Thyroid gland (tissue), 4 donors: ENCODE results near the gene FOXRED1. TPM values are rescaled to one million over a fixed set of nuclear protein-coding genes. Genes with fewer than 3 reads are reported as not detected.

Source experiments
- DNase-seq, 2 donors: peaks; one replicate each; pipeline ENCODE4 v3.0.0-alpha.2; 2019
- H3K27ac ChIP-seq, 3 donors: fragments of 200-600 bp; sonication (generic); 1 replicate in 2 of 3; 2 replicates in 1 of 3; pipeline ENCODE4 v1.5.1; 2016 to 2019; ENCODE audit warnings: mild to moderate bottlenecking in 1 of 3, moderate library complexity in 1 of 3
- H3K27me3 ChIP-seq: fragments of 200-600 bp; sonication (generic); one replicate; pipeline ENCODE4 v1.5.1; 2019
- H3K36me3 ChIP-seq, 2 donors: fragments of 200-600 bp; sonication (generic); one replicate each; pipeline ENCODE4 v1.5.1; 2016 to 2019
- H3K4me1 ChIP-seq, 2 donors: fragments of 200-600 bp; sonication (generic); one replicate each; pipeline ENCODE4 v1.5.1; 2017 to 2019
- H3K4me3 ChIP-seq, 3 donors: fragments of 200-600 bp; sonication (generic); replicated peaks in 1 of 3; 1 replicate in 2 of 3; 2 replicates in 1 of 3; pipeline ENCODE4 v1.5.1; 2016; ENCODE audit warnings: mild to moderate bottlenecking in 1 of 3
- H3K9me3 ChIP-seq: fragments of 200-600 bp; sonication (generic); one replicate; pipeline ENCODE4 v1.5.1; 2017
- POLR2A ChIP-seq, 2 donors: fragments of 450-650 bp; IDR thresholded peaks; one replicate each; pipeline ENCODE4 v1.6.1; 2017; ENCODE audit warnings: antibody characterized with exemption in 2 of 2, mild to moderate bottlenecking in 2 of 2, moderate library complexity in 1 of 2
- WGBS, 2 donors: methylation state at CpG; one replicate each; pipeline ENCODE4 v1.1.5; 2017; 5-methylcytosine and 5-hydroxymethylcytosine counted together
- intact Hi-C: fragments of 100-400 bp; cut with DNase I; formaldehyde crosslinking; loops from one replicate; pipeline ENCODE4 v1.15.1; 2023
- total RNA-seq, 4 donors: library from RNA; depleted of rRNA; stranded (reverse); fragments of >200 nt; gene quantifications; one replicate each; pipeline ENCODE4 v1.2.3, GENCODE V29; 2016
- TF ChIP-seq, protein P1 (sequence below), 6 experiments: fragments of 200-600 bp in 3 of 6; fragments of 450-650 bp in 3 of 6; sonication (generic) in 3 of 6; IDR thresholded peaks; one replicate each; pipeline ENCODE4 v1.5.1; 2016 to 2019; ENCODE audit warnings: antibody characterized with exemption in 6 of 6, mild to moderate bottlenecking in 2 of 6, inconsistent platforms in 1 of 6, moderate library complexity in 1 of 6

Gene FOXRED1
- total RNA-seq, 4 donors from 2014 or later: 13.3 to 25.8 (median 20.2) TPM

DNA sequence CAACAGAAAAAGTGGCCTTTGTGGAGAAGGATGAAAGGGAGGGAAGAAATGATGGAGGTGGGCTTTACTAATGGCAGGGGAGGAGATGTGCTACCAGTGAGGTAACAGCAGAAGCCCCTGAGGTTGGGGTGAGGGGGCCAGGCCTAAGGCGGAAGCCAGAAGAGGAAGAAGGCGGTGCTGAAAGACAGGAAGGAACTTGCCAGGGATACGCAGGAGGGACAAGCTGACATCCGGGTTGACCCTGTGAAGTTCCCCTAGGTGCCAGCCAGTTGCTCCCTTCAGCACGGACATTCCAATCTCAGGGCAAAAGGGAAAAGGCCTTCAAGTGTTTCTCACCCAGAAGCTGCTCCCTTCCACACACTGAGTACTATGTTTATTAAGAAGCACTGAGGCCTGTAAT is 11.6 kb downstream of the FOXRED1 start:
- Histone ChIP-seq H3K27me3 (no peaks in the 10 kb centered on the region), H3K4me1 (peaks cover 5 to 10% of the 10 kb centered on the region in 2 donors), H3K9me3 (no peaks in the 10 kb centered on the region), H3K4me3 (no peak overlapping the region), H3K27ac (no peak overlapping the region), H3K36me3 (no peaks in the 10 kb centered on the region)
- intact Hi-C loops: no loop called here
- 72 to 79% methylated on average over 5 of the region's 5 CpGs for WGBS, 2 donors
- no peak for DNase-seq
- no peak for TF ChIP-seq POLR2A (IDR thresholded peaks at IDR 0.05)
- TF ChIP-seq, protein P1, sequence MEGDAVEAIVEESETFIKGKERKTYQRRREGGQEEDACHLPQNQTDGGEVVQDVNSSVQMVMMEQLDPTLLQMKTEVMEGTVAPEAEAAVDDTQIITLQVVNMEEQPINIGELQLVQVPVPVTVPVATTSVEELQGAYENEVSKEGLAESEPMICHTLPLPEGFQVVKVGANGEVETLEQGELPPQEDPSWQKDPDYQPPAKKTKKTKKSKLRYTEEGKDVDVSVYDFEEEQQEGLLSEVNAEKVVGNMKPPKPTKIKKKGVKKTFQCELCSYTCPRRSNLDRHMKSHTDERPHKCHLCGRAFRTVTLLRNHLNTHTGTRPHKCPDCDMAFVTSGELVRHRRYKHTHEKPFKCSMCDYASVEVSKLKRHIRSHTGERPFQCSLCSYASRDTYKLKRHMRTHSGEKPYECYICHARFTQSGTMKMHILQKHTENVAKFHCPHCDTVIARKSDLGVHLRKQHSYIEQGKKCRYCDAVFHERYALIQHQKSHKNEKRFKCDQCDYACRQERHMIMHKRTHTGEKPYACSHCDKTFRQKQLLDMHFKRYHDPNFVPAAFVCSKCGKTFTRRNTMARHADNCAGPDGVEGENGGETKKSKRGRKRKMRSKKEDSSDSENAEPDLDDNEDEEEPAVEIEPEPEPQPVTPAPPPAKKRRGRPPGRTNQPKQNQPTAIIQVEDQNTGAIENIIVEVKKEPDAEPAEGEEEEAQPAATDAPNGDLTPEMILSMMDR (IDR thresholded peaks at IDR 0.05): no peak

DNA sequence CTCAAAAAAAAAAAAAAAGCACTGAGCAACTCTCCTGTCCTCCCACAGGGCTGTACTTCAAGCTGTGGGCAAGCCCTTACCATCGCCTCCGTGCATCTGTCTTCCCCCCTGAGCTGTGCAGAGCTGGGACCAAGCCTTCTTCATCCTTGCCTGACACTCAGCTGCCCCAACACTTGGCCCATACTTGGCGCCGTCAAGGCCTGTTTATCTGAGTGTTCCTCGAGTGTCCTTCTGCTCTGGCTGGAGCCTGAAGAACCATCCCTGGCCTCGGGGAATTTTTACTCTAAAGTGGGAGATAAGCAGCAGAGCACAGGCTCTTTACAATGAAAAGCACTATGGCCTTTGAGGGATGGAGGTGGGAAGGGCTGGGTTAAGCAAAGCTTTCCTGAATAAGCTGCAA is 12.3 kb downstream of the FOXRED1 start:
- Histone ChIP-seq H3K27ac (no peak overlapping the region), H3K4me1 (peaks cover 5 to 10% of the 10 kb centered on the region in 2 donors), H3K27me3 (no peaks in the 10 kb centered on the region), H3K36me3 (no peaks in the 10 kb centered on the region), H3K4me3 (no peak overlapping the region), H3K9me3 (no peaks in the 10 kb centered on the region)
- WGBS, 2 donors: 54 to 66% methylated on average over 6 of the region's 6 CpGs
- intact Hi-C loops: no loop called here
- no peak for TF ChIP-seq POLR2A (IDR thresholded peaks at IDR 0.05)
- TF ChIP-seq, protein P1 (IDR thresholded peaks at IDR 0.05): no peak
- DNase-seq: peak; percentile 31 to 47

DNA sequence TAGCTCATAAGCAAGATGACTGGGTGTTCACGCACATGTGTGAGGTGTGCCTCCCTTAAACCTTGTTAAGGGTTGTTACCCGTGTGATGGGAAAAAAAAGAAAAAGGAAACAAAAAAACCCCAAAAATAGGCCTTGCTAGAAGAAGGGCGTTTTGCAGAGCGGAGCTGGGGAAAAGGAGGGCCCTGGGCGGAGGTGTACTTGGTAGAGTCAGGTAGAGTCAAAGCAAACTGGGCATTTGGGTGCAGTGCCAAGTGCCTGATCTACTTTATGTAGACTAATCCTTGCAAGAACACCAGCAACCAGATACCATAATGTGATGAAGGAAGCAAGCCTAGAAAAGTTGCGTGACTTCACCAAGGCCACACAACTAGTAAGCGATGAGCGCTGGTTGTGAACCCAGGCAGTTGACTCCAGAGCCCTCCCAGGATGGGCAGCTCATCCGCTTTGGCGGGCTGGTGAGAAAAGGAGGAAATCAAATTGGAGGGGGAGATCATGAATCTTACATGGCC is 12.8 kb downstream of the FOXRED1 start:
- no peaks in the 10 kb centered on the region for H3K27me3 ChIP-seq
- WGBS, 2 donors: 86 to 92% methylated on average over 10 of the region's 10 CpGs
- intact Hi-C loops: no loop called here
- H3K27ac ChIP-seq: peak overlapping the region in 1 of 3 donors; percentile 77
- H3K4me1 ChIP-seq: peaks cover 5 to 10% of the 10 kb centered on the region in 2 donors
- H3K36me3 ChIP-seq: no peaks in the 10 kb centered on the region
- TF ChIP-seq, protein P1 (IDR thresholded peaks at IDR 0.05): no peak
- no peak for TF ChIP-seq POLR2A (IDR thresholded peaks at IDR 0.05)
- H3K4me3 ChIP-seq: peak overlapping the region in 1 of 3 donors; percentile 72
- no peak for DNase-seq
- H3K9me3 ChIP-seq: no peaks in the 10 kb centered on the region

DNA sequence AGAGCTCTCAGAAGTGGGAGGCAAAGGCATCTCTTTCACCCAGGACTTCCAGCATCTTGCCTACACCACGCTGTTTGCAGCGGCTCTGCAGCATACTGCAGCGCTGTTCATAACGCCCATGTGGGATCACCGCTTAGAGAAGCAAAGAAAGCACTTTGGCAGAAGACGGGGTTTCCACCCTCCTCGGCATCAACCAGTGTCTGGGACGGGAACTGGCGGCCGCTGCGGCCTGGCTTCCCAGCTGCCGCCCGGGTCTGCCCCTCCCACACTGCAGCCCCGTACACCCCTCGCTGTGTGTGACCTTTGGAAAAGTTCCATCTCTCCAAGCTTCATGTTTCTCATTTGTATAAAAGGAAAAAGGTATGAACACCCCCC is 13.4 kb downstream of the FOXRED1 start:
- Histone ChIP-seq H3K4me3 (peak overlapping the region; percentile 37 to 79 (median 72)), H3K4me1 (peaks cover 5 to 10% of the 10 kb centered on the region in 2 donors), H3K27ac (peak overlapping the region; percentile 72 to 90 (median 77)), H3K27me3 (no peaks in the 10 kb centered on the region), H3K9me3 (no peaks in the 10 kb centered on the region), H3K36me3 (no peaks in the 10 kb centered on the region)
- peak; percentile 40 to 44 for DNase-seq
- TF ChIP-seq, protein P1 (IDR thresholded peaks at IDR 0.05): no peak
- no peak for TF ChIP-seq POLR2A (IDR thresholded peaks at IDR 0.05)
- intact Hi-C loops: no loop called here
- 2 to 9% methylated on average over 15 of the region's 15 CpGs for WGBS, 2 donors

DNA sequence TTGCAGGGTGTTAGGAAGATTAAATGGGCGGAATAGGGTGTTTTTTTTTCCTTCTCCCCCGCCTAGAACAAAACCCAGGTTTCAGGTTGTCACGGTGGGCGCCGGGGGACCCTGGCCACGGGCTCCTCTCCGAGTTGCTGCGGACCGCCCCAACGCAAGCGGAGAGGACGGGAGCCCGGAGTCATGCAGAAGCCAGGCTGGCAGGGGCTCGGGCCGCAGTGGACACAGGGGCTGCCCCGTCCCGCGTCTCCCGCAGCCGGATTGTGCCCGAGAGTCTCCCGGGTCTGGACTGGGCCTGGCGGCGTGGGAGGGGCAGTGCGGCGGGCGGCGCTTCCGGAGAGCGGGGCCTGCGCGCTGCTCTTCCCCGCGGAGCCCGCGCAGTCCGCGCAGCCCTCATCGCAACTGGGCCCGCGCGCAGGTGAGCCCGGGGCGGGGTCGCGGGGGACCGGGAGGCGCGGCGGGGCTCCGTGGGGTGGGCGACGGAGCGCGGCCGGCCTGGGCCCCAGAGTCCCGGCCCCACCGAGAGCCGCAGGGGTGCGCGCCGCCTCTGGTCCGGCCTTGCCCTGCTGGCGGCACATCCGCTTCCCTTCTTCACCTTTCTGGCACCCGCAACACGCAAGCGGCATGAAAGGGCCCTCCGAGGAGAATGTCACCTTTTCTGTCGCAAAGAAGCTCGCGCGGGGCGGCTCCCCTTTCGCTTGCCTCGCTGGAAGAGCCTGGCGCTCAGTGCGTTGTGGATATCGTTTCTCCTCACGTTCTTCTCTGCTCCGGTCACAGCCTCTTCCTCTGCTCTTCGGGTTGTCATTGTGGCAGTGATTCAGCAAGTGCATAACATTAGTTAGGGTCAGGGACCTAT is 14.0 kb downstream of the FOXRED1 start, which contains the start of gene TIRAP:
Gene TIRAP, plus strand, starts transcription at position 358 of the 856 bp plus-strand sequence. CDS start 7,802 bp downstream, outside the sequence.
- TF ChIP-seq, protein P1 (IDR thresholded peaks at IDR 0.05): peak in 3 of 6 experiments; percentile 9 to 29 (median 23)
- TF ChIP-seq POLR2A (IDR thresholded peaks at IDR 0.05): peak in 1 of 2 donors; percentile 77
- 0 to 2% methylated on average over 30 to 31 of the region's 82 CpGs for WGBS, 2 donors
- peaks cover 5 to 10% of the 10 kb centered on the region in 2 donors for H3K4me1 ChIP-seq
- no peaks in the 10 kb centered on the region for H3K36me3 ChIP-seq
- H3K9me3 ChIP-seq: no peaks in the 10 kb centered on the region
- H3K4me3 ChIP-seq: peak within 1 kb of the TSS; percentile 37 to 79 (median 72)
- peak; percentile 64 to 71 for DNase-seq
- intact Hi-C loops: no loop called here
- peak within 1 kb of the TSS; percentile 72 to 90 (median 77) for H3K27ac ChIP-seq
- no peaks in the 10 kb centered on the region for H3K27me3 ChIP-seq
